ENCODE measurements around the gene USP6NL. TPM values are rescaled to one million over a fixed set of nuclear protein-coding genes. Genes with fewer than 3 reads are reported as not detected.
A peak's percentile ranks its signal among the peaks of the same experiment; 100 is the strongest.

The USP6NL gene
- polyA plus RNA-seq, 3 donors: 3.2 to 8.8 (median 4.9) TPM

DNA sequence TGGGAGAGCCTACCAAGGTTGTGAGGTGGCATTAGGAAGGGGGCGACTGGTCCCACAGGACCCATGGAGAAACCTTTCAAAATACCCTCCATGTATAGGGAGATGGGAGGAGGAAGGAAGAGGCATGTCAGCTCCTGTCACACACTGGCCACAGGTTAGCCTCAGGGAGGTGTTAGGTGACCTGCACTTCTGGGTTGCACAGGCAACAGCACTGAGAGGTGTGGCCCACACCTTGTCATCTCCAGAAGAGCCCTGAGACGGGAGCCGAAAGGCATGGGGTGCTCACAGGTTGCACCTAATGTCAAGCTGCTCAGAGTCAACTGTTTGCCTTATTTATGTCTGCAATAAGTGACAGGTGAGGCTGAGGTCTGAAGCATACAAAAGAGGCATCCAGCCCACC is 14.6 kb upstream of the USP6NL start:
- WGBS, 3 donors: 81 to 91% (median 86%) methylated on average over 3 of the region's 3 CpGs
- H3K27ac ChIP-seq (ENCODE audit: low read depth, low read length): no peak overlapping the region

DNA sequence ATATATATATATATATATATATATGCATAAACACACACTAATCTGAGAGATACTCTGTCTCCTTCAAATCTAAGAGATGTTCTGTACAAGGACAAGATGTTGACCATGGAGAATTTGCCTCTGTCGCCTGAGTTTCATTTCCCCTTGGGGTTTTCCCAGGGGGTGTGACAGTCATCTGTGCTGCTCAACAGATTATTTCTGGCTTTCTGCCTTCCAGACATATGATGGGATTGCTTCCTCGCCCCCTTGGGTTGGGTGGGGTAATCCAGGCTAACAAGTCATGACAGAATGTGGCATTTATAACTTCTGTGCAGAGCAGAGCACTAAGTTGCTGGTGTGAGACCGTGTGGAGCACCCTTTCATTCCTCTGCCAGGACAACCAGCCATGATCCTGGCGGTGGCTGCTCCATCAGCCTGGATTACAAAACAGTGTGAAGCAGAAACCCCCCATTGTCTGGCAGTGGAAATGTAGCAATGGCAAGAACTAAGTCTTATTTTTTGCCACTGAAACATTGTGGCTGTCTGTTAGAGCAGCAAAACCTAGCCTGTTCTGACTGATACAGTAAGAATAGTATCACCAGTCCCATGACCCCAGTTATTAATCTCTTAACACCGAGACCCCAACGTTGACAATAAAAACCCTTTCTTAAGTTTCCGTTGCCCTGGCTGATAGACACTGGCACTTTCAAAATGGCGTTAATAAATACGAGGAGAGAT is 13.7 kb upstream of the USP6NL start:
- no peak overlapping the region for H3K27ac ChIP-seq (ENCODE audit: low read depth, low read length)
- 72 to 88% (median 76%) methylated on average over 9 of the region's 9 CpGs for WGBS, 3 donors

DNA sequence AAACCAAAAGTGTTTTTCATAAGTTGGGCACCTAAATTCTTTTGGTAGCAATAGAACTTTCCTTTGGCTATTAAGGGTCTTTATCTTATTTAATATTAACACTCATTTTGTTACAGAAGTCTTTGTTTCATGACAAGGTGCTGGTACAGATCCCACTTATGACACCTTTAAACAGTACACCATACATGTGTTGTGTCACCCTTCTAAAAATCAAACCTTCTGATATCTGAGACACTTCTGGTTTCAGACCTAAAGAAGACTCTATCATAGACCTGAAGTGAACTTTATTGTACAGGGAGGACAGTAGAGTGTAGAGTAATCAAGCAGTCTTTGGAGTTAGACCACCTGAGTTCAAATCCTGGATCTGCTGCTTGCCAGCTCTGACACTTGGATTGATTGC is 5.8 kb upstream of the USP6NL start:
- no peak overlapping the region for H3K27ac ChIP-seq (ENCODE audit: low read depth, low read length)

DNA sequence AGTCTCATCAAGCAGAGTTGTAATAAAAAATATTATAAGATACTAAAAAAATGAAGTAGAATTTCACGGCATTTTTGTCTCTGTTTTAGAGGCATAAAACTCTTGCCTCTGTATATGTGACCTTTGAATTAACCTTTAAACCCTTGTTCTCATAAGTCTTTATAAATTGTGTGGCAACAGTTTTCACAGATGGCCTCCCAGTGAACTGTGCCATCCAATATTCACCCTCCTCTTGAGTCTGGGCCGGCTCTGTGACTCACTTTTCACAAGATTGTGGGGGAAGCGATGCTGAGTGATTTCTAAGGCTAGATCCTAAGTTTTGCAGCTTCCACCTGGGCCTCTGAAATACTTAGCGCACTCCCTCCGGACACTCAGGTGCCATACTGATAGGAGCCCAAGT is 4.6 kb upstream of the USP6NL start:
- WGBS, 3 donors: 89 to 92% (median 89%) methylated on average over 5 of the region's 5 CpGs
- no peak overlapping the region for H3K27ac ChIP-seq (ENCODE audit: low read depth, low read length)

DNA sequence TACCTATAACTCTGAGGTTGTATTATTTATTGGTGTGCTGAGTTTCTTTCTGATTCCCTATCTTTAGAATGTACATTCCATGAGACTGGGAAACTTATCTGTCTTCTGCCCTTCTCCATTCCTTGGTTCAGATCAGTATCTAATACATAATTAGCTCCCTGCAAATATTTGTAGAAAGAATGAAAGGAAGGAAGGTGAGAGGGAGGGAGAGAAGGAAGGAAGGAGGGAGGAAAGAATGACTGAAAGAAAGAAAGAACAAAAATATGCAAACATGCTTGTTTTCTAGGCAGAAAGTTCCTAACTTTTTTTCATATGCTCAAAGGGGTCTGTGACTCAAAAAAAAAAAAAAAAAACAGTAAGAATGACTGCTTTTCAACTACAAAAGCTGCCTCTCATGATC is 3.9 kb upstream of the USP6NL start:
- H3K27ac ChIP-seq (ENCODE audit: low read depth, low read length): no peak overlapping the region

DNA sequence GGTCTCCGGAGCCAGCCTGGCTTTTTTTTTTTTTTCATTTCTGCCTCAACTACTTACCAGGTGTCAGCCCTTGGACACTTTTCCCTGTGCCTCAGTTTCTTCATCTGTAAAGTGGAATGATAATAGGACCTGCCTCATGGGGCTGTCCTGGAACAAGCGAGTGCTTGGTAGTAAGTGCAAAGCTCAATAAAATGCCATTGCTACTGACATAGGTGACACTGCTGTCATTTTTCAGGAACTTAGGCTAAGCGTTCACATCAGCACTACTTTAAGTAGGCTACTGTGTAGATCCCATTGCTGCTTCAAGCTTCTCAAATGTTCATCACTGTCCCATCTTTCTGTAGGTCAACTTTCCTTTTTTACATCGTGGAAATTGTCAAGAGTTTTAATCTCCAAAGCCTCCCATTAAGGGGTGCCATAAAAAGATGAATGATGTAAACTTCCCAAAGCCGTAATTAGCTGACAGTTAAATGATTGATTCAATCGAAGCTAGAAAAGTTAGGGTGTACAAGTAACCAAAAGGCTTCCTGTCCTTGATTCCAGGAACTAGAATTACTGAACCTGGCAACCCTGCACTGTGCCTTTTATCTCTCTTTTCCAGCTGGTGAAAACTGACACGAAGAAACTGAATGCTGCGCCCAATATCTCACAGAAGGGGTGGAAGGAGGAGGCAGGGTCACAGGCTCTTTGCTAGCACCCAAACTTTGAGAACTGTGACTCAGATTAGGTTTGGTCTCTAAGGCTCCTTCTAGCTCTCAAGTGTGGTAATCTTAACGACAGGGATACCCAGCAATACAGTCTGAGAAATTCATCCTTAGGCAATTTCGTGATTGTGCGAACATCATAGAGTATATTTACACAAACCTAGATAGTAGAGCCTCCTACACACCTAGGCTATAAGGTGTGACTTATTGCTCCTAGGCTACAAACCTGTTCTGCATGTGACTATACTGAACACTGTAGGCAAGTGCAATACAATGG is 861 bp upstream of the USP6NL start:
- WGBS, 3 donors: 8 to 15% (median 13%) methylated on average over 11 of the region's 11 CpGs
- H3K27ac ChIP-seq (ENCODE audit: low read depth, low read length): no peak overlapping the region

DNA sequence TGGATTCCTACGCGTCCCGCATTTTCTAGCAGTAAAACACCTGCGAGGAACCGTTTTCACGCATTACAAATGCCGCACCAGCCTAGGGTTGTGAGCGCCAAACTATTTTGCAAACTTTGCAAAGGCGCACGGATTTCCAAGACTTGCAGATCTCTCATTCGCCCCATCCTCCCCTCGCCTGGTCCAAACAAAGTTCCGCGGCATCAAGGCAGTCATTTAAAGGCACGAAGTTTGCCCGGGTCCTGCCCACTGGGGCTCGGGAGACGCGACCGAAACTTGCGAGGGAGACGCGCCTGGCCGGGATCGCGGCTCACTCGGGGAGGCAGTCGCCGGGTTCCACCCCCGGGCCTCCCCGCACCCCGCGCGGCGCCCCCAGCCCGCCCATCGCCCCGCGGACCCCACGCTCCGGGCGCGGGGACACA is 613 bp downstream of the USP6NL start:
- peak overlapping the region; percentile 11 for H3K27ac ChIP-seq (ENCODE audit: low read depth, low read length)
- WGBS, 3 donors: 0 to 1% (median 0%) methylated on average over 40 to 43 of the region's 43 CpGs

DNA sequence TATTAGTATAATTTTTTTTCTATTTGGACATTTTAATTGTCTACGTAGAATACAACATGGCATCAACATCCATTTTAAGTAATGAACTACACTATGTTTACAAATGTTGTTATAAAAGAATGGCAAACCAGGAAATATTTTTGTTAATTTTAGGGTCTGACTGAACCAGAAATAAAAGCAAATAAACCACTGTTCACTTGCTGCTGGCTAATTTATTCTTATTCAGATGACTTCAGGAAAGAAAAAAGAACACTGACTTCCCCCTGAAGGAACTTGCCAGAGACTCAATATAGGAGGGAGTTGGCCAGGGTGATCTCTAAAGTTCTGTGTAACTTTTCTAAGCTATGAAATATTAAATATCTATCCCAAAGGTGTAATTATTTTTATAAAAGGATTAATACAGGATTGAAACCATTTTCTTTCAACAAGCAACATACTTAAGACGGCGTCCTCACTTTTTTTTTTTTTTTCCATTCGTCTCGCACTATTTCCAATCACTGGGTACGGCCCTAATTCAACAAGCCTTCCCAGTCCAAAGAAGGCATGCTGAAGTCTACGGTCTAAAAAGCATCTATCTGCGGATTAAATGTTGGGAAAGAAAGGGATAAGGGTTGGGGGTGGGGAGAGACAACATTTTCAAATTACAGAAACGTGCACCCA is 1.2 kb downstream of the USP6NL start:
- 5 to 8% (median 7%) methylated on average over 9 of the region's 9 CpGs for WGBS, 3 donors
- H3K27ac ChIP-seq (ENCODE audit: low read depth, low read length): no peak overlapping the region

DNA sequence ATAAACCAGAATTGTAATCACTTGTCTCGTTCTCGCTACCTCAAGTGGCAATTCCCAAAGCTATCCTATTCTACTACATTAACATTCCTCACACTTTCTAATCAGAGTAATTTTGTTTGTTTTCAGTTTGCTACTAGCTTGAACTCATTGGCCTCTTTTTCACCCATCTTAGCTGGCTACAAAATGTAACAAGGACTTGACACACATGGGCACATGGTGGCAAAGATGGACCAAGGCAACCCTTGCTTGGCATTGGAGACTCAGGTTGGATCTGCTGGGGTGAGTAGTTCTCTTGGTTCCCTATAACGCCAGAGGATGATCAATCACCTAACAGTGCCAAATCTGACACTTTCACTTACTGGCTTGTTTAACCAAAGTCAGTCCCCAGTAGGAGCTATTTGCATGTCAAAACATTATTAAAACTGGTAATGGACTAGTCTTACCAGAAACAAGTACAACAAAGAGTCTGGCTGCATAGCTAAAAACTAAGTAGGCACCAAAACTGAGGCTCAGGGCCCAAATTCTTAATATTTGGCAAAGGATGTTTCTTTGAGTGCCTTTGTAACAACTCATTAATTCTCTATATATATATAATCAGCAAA is 1.9 kb downstream of the USP6NL start:
- 70 to 83% (median 79%) methylated on average over 3 of the region's 3 CpGs for WGBS, 3 donors

DNA sequence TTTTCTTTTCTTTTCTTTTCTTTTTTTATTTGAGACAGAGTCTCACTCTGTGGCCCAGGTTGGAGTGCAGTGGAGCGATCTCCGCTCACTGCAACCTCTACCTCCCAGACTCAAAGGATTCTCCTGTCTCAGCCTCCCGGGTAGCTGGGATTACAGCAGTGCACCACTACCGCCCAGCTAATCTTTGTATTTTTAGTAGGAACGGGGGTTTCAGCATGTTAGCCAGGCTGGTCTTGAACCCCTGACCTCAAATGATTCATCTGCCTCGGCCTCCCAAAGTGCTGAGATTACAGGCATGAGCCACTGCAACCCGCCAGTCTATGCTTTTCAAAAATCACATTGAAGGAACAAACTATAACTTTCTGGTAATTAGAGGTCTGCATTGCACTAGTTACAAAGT is 2.4 kb downstream of the USP6NL start:
- WGBS, 3 donors: 85 to 92% (median 91%) methylated on average over 7 of the region's 7 CpGs
- H3K27ac ChIP-seq (ENCODE audit: low read depth, low read length): no peak overlapping the region

More for the DNA sequence above, 1.9 kb downstream of the USP6NL start:
- H3K27ac ChIP-seq (ENCODE audit: low read depth, low read length): no peak overlapping the region

DNA sequence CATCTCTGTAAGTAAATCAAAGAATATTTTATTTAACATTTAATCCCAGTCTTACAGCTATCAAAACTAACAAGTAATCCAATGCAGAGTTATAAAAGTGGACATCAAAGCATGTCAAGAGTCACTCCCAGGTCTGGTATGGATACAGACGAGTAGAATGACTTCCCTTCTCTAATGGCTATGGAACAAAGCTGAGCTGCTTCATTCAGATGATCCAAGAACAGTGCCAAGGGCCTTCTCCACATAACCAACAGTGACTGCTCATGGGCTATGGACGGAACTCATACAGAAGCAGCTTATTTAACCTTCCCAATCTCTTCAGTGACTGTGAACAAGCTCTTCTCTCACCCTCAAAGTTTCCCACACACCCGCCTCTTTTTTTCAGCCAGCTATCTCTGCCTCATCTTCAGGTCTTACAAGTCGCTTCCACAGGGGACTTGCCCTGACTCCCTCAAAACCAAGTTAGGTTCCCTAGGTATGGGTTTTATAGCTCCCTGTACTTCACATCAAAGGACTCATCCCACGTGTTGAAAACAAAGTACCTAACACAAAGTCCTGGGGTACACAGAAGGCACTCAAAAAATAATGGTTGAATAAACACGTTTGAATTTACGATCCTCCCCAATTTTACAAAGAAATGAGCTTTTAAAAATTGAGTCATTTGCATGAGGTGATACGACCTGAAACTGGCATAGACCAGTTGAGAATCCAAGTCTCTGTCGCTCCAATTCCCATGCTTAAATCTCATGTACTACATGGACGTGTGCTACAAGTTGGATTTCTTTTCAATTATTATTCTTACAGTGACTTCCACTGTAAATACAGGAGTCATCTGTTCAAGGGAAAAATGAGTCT is 3.1 kb downstream of the USP6NL start:
- H3K27ac ChIP-seq (ENCODE audit: low read depth, low read length): no peak overlapping the region
- 86 to 89% (median 87%) methylated on average over 10 of the region's 10 CpGs for WGBS, 3 donors

DNA sequence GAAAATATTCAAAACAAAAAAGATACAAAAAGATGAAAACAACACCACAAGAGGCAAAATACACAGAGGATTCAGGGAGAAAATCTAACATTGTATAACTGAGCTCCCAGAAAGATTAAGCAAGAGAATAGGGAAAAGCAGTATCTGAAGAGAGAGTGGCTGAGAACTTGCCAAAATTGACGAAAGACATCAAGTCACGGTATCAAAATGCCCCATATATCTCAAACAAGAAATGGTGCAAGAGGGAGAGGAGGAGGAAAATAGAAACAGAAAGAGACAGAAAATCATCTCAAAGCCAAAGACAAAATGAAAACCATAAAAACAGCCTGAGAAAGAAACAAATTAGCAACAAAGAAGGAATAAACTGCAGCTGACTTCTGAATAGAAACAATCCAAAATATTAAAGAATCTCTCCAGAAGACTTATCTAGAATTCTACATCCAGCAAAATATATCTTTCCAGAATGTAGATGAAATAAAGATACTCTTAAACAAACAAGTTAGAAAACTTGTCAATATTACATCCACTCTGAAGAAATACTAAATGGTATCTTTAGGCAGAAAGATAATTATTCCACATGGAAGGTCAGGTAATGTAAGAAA is 5.5 kb downstream of the USP6NL start:
- WGBS, 3 donors: 61 to 65% (median 62%) methylated on average over 2 of the region's 2 CpGs
- H3K27ac ChIP-seq (ENCODE audit: low read depth, low read length): no peak overlapping the region

DNA sequence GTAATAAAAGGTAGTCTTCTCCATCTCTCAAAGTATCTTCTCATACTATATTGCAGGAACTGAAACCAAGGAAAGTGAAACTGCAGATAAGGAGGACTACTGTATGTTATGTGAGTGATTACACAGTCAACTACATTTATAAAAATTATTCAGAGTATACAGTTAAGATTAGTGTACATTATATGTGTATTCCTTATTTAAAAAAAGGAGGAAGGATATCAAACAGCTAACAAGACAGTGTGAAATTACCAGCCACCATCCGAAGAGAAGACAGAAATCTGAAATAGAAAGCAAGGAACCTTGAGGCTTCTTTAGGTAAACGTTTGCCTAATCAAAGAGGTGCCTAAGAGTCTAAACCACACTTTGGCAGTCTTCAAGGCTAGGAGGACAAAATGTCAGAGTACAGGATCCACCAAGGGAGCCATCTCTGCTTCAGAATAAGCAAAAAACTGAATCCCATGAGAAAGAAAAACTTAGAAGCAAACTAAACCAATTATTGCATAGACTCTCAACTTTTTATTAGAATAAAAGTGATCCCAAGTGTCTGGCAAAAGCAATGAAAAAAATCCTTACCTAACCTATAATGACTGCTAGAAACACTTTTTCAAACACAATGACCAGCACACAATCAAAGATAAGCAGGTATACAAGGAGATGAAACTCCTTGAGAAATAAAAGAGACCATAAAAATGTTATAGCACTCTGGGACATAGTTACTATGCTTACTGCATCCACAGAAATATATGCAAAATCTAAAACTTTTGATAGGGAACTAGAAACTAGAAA is 6.4 kb downstream of the USP6NL start:
- no peak overlapping the region for H3K27ac ChIP-seq (ENCODE audit: low read depth, low read length)
- 47 to 61% (median 55%) methylated on average over 2 of the region's 2 CpGs for WGBS, 3 donors

DNA sequence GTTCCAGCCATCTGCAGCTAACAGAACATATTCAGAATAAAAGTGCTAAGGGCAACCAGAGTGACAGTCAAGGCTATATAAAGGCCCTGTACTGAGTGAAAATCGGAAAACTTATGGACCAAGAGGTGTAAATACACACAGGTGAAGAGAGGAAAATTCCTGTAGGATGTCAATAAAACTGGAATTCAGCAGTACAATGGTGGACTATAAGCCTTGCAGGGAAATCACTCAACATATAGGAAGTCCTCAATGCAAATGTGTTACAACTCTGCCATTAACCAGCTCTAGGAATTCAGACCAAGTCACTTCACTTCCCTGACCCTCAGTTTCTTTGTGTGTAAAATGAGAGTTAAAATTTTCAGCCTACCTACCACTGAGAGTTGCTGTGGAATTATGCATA is 7.7 kb downstream of the USP6NL start:
- H3K27ac ChIP-seq (ENCODE audit: low read depth, low read length): no peak overlapping the region
- 65 to 91% (median 89%) methylated on average over 1 of the region's 1 CpG for WGBS, 3 donors

DNA sequence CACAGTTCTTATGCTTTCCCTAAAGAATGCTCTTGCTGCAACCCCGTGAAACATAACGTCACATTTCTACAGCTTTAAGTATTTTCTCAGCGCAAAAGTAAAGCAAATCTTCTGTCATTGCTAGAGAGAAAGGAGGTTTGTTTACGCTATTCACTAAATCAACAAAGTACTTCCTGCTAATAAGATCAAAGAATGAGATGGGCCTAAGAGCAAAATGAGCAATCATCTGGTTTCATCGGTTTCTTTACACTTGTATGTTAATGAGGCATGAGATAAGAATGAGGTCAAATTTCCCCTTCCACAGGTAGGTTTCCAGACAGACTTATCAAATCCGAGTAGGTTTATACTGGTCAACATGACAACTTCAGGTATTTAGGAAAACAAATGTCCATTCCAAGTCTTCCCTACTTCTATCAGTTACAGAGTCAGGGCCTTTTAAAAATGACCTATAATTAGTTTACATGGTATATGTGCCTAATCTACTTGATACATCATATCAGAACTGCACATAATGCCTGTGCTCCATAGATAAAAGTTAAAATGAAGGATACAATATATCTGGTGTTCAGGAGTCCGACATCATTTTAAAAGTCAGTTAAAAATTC is 8.4 kb downstream of the USP6NL start:
- WGBS, 3 donors: 32 to 82% (median 81%) methylated on average over 7 of the region's 7 CpGs

DNA sequence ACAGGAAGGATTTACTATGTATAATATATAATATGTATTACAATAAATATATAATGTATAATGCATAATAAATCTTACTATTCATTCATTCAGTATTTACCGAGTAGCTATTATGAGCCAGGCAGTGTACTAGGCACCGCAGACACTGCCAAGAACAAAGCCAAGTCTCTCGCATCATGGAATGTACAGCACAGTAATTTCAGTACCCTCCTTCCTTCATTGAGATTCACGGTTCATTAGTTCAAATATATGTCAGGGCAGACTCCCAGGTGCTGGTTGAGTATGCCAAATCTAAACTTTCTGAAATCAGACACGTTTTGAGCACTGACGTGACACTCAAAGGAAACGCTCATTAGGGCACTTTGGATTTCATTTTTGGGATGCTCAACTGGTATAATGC is 9.1 kb downstream of the USP6NL start:
- WGBS, 3 donors: 64 to 93% (median 92%) methylated on average over 7 of the region's 7 CpGs
- no peak overlapping the region for H3K27ac ChIP-seq (ENCODE audit: low read depth, low read length)

More for the DNA sequence above, 8.4 kb downstream of the USP6NL start:
- no peak overlapping the region for H3K27ac ChIP-seq (ENCODE audit: low read depth, low read length)
